GM19035 (cell line): ENCODE measurements around the gene AIG1.

ENCODE experiments used
- ATAC-seq: cut with Tn5 transposase; IDR thresholded peaks from one replicate; pipeline ENCODE4 v1.9.1; 2021; ENCODE audit not compliant: unreplicated experiment

Gene AIG1

GRCh38 chr6:143261899-143262436 lies 201.3 kb downstream of the AIG1 start:
- no peak for ATAC-seq

GRCh38 chr6:143262859-143263258 lies 202.2 kb downstream of the AIG1 start:
- ATAC-seq, result no peak

GRCh38 chr6:143264379-143264778 lies 203.7 kb downstream of the AIG1 start:
- ATAC-seq, result no peak

GRCh38 chr6:143264986-143265764 lies 204.5 kb downstream of the AIG1 start:
- ATAC-seq, result no peak

- no peak for ATAC-seq
These were observed 207.1 kb downstream of the AIG1 start for GRCh38 chr6:143267760-143268159.

- ATAC-seq, result no peak
These were observed 207.8 kb downstream of the AIG1 start for GRCh38 chr6:143268439-143268838.

GRCh38 chr6:143270026-143270425 lies 209.3 kb downstream of the AIG1 start:
- ATAC-seq, result no peak

- no peak for ATAC-seq
These were observed 210.3 kb downstream of the AIG1 start for GRCh38 chr6:143271024-143271423.

GRCh38 chr6:143276436-143276835 lies 215.7 kb downstream of the AIG1 start:
- ATAC-seq, result peak; percentile 97

GRCh38 chr6:143279385-143279784 lies 218.7 kb downstream of the AIG1 start:
- ATAC-seq, result no peak

- ATAC-seq, result no peak
These were observed 223.4 kb downstream of the AIG1 start for GRCh38 chr6:143283887-143284645.

GRCh38 chr6:143286251-143286795 lies 225.6 kb downstream of the AIG1 start:
- ATAC-seq, result no peak

GRCh38 chr6:143288923-143289322 lies 228.2 kb downstream of the AIG1 start:
- no peak for ATAC-seq

GRCh38 chr6:143290206-143290605 lies 229.5 kb downstream of the AIG1 start:
- no peak for ATAC-seq

GRCh38 chr6:143293523-143293922 lies 232.8 kb downstream of the AIG1 start:
- no peak for ATAC-seq

- no peak for ATAC-seq
These were observed 233.7 kb downstream of the AIG1 start for GRCh38 chr6:143294265-143294860.

GRCh38 chr6:143295932-143296331 lies 235.2 kb downstream of the AIG1 start:
- ATAC-seq, result no peak

GRCh38 chr6:143298071-143298470 lies 237.4 kb downstream of the AIG1 start:
- no peak for ATAC-seq

- peak; percentile 92 for ATAC-seq
These were observed 238.8 kb downstream of the AIG1 start for GRCh38 chr6:143299253-143300166.

- ATAC-seq, result no peak
These were observed 240.5 kb downstream of the AIG1 start for GRCh38 chr6:143301188-143301587.
